ENCODE results near the gene TRIM14.

GRCh38 chr9:98074115-98074990 is 44.7 kb downstream of the TRIM14 start:
- TF ChIP-seq CTCF (IDR thresholded peaks at IDR 0.05) (peak; percentile 58 to 93), POLR2A (IDR thresholded peaks at IDR 0.05) (no peak), POLR2AphosphoS5 (IDR thresholded peaks at IDR 0.05) (no peak), EP300 (IDR thresholded peaks at IDR 0.05) (no peak)
